T-cell (primary cell): Measurements from ENCODE around the gene OR5B12. TPM values are rescaled to one million over a fixed set of nuclear protein-coding genes. Genes with fewer than 3 reads are reported as not detected.

Source experiments
- ATAC-seq, 4 experiments: fragments of 200-7000 bp in 3 of 4; fragments of 150-1000 bp in 1 of 4; cut with Tn5 transposase; replicated peaks in 1 of 4; 1 replicate in 3 of 4; 2 replicates in 1 of 4; pipeline ENCODE4 v1.10.0; 2021; ENCODE audit warnings: moderate library complexity in 3 of 4, mild to moderate bottlenecking in 2 of 4, moderate number of reproducible peaks in 1 of 4
- CTCF ChIA-PET, 2 donors: fragments of 300-600 bp; sonication (Branson Sonifier 250); formaldehyde crosslinking; loops; one replicate each; lab custom pipeline; 2022; ENCODE audit warnings: antibody characterized with exemption in 2 of 2; lab: Charles Lee
- POLR2A ChIA-PET, 2 donors: fragments of 300-600 bp; sonication (Branson Sonifier 250); formaldehyde crosslinking; loops; one replicate each; lab custom pipeline; 2022; ENCODE audit warnings: antibody characterized with exemption in 2 of 2; lab: Charles Lee
- DNase-seq, 35 experiments: peaks; one replicate each; pipeline versions ENCODE4 v3.0.0 to v3.0.0-alpha.2; 2013 to 2023
- H3K27ac ChIP-seq: one replicate; pipeline ENCODE4 v1.5.1; 2013; ENCODE audit warnings: low read length
- H3K27me3 ChIP-seq, 2 experiments: replicated peaks in 1 of 2; 1 replicate in 1 of 2; 2 replicates in 1 of 2; pipeline versions ENCODE4 v1.6.1 to v1.7.0; 2013; ENCODE audit warnings: low read length in 1 of 2, mixed read lengths in 1 of 2; ENCODE audit not compliant: control insufficient read depth in 2 of 2, insufficient read depth in 2 of 2; ENCODE audit errors: extremely low read depth in 1 of 2
- H3K36me3 ChIP-seq, 2 donors: 1 replicate in 1 of 2; 2 replicates in 1 of 2; pipeline versions ENCODE4 v1.6.1 to v1.7.0; 2013; ENCODE audit warnings: low read length in 1 of 2; ENCODE audit not compliant: control insufficient read depth in 2 of 2, insufficient read depth in 1 of 2; ENCODE audit errors: extremely low read depth in 1 of 2
- H3K4me1 ChIP-seq, 2 experiments: 1 replicate in 1 of 2; 2 replicates in 1 of 2; pipeline versions ENCODE4 v1.6.1 to v1.7.0; 2013; ENCODE audit warnings: low read length in 2 of 2, mixed read lengths in 1 of 2; ENCODE audit not compliant: insufficient read depth in 2 of 2, control insufficient read depth in 1 of 2; ENCODE audit errors: extremely low read depth in 1 of 2
- H3K4me3 ChIP-seq, 2 donors: 1 replicate in 1 of 2; 2 replicates in 1 of 2; pipeline versions ENCODE4 v1.5.1 to v1.7.0; 2013; ENCODE audit warnings: mild to moderate bottlenecking in 2 of 2, low read length in 1 of 2, moderate library complexity in 1 of 2; ENCODE audit not compliant: control insufficient read depth in 1 of 2; ENCODE audit errors: extremely low read depth in 1 of 2
- H3K9me3 ChIP-seq: 2 replicates; pipeline ENCODE4 v1.7.0; 2013
- H3K27ac Mint-ChIP-seq, 2 donors: one replicate each; pipeline ENCODE4 v1.8.0; 2020 to 2021; ENCODE audit warnings: mild to moderate bottlenecking in 2 of 2, mixed read lengths in 2 of 2
- H3K27me3 Mint-ChIP-seq, 2 donors: one replicate each; pipeline ENCODE4 v1.8.0; 2021 to 2022; ENCODE audit warnings: mixed read lengths in 2 of 2
- H3K36me3 Mint-ChIP-seq: one replicate; pipeline ENCODE4 v1.8.0; 2021; ENCODE audit warnings: mixed read lengths
- H3K4me1 Mint-ChIP-seq, 3 donors: one replicate each; pipeline ENCODE4 v1.8.0; 2020 to 2022; ENCODE audit warnings: mixed read lengths in 3 of 3, mild to moderate bottlenecking in 1 of 3
- H3K4me3 Mint-ChIP-seq, 3 donors: one replicate each; pipeline ENCODE4 v1.8.0; 2020 to 2022; ENCODE audit warnings: mild to moderate bottlenecking in 3 of 3, mixed read lengths in 3 of 3, moderate library complexity in 3 of 3
- H3K9me3 Mint-ChIP-seq, 3 donors: one replicate each; pipeline ENCODE4 v1.8.0; 2020 to 2022; ENCODE audit warnings: mixed read lengths in 3 of 3
- WGBS: methylation state at CpG from one replicate; pipeline ENCODE4 v1.1.5; 2013; ENCODE audit warnings: missing lambda C conversion rate; ENCODE audit not compliant: insufficient coverage; 5-methylcytosine and 5-hydroxymethylcytosine counted together
- total RNA-seq, 35 experiments: library from RNA in 6 of 35; stranded (reverse) in 6 of 35; fragments of 120-200 nt in 1 of 35; gene quantifications; one replicate each; pipeline versions ENCODE4 v1.2.1 to v1.2.4 and lab custom pipeline; 2013 to 2026

OR5B12 gene
- total RNA-seq, 5 donors from 2014 or later (not counting 1 experiment from before 2014, with no cell fraction given) = 0.26 to 0.35 (median 0.35) TPM; not detected in 2

DNA sequence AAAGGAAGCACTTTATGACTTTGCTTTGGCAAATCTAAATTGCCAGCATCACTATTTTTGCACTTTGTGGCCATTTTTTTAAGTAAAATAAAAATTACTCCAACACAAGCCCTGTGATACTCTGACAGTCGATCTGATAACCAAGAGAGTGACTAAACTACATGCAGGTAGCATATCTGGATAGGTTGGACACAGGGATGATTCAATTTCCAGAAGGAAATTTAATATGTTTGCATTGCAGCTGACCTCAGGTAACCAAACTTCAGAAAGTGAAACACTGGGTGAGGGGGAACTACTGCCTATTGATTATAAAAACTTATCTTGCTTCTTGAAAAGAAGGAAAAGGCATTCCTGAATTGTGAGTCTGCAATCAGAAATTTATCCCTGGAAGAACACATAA, 49.3 kb downstream of the OR5B12 start:
- peaks cover 0 to 4% of the 10 kb centered on the region in 2 donors for H3K27me3 Mint-ChIP-seq
- no peak overlapping the region for H3K4me3 ChIP-seq
- no peaks in the 10 kb centered on the region for H3K9me3 ChIP-seq
- POLR2A ChIA-PET = no interaction called here
- H3K4me3 Mint-ChIP-seq = no peak overlapping the region
- WGBS = no CpG with 5 or more reads among the region's 1 CpG
- no peak overlapping the region for H3K27ac Mint-ChIP-seq
- H3K4me1 Mint-ChIP-seq = no peaks in the 10 kb centered on the region
- H3K36me3 Mint-ChIP-seq = no peaks in the 10 kb centered on the region
- DNase-seq (no peak), ATAC-seq (no peak)
- no peak overlapping the region for H3K27ac ChIP-seq
- no peaks in the 10 kb centered on the region for H3K4me1 ChIP-seq
- peaks cover 0 to 11% of the 10 kb centered on the region in 2 experiments for H3K27me3 ChIP-seq
- CTCF ChIA-PET = no interaction called here
- peaks cover 5 to 13% (median 8%) of the 10 kb centered on the region in 3 donors for H3K9me3 Mint-ChIP-seq
- no peaks in the 10 kb centered on the region for H3K36me3 ChIP-seq

DNA sequence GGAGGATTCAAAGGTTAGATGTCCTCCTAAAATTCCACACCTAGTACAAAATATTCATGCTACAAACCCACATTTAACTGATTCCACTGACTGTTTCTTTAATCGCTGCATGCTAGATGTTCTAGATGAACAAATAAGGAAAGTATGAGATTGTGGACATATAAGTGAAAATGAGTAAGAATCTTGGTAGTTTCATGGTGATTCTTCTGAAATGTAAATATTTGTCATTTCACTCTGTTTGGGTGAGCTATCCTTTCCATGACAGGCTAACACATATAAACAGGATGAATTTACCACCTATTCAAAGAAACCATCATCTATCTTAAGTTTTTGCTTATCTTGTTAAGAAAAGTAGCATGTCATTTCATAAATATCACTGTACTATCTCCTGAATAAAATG, 50.2 kb downstream of the OR5B12 start:
- Mint-ChIP-seq H3K36me3 (no peaks in the 10 kb centered on the region), H3K4me3 (no peak overlapping the region), H3K27ac (no peak overlapping the region), H3K27me3 (peaks cover 3 to 4% of the 10 kb centered on the region in 2 donors), H3K4me1 (no peaks in the 10 kb centered on the region), H3K9me3 (peaks cover 5 to 13% (median 8%) of the 10 kb centered on the region in 3 donors)
- Histone ChIP-seq H3K9me3 (no peaks in the 10 kb centered on the region), H3K4me1 (no peaks in the 10 kb centered on the region), H3K36me3 (no peaks in the 10 kb centered on the region), H3K4me3 (no peak overlapping the region), H3K27me3 (peaks cover 0 to 11% of the 10 kb centered on the region in 2 experiments), H3K27ac (no peak overlapping the region)
- no CpG with 5 or more reads among the region's 1 CpG for WGBS
- POLR2A ChIA-PET = no interaction called here
- DNase-seq (no peak), ATAC-seq (no peak)
- CTCF ChIA-PET = no interaction called here

DNA sequence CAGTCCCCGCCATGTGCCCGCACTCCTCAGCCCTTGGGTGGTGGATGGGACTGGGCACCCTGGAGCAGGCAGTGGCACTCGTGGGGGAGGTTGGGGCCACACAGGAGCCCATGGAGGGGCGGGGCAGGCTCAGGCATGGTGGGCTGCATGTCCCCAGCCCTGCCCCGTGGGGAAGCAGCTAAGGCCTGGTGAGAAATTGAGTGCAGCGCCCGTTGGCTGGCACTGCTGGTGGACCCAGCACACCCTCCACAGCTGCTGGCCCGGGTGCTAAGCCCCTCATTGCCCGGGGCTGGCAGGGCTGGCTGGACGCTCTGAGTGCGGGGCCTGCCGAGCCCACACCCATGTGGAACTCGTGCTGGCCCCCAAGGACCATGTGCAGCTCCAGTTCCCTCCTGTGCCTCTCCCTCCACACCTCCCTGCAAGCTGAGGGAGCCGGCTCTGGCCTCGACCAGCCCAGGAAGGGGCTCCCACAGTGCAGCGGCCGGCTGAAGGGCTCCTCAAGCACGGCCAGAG, 51.4 kb downstream of the OR5B12 start:
- ChIA-PET POLR2A (no interaction called here), CTCF (no interaction called here)
- H3K27ac Mint-ChIP-seq = no peak overlapping the region
- ATAC-seq = no peak
- H3K9me3 Mint-ChIP-seq = peaks cover 5 to 12% (median 8%) of the 10 kb centered on the region in 3 donors
- Histone ChIP-seq H3K9me3 (no peaks in the 10 kb centered on the region), H3K4me3 (no peak overlapping the region), H3K36me3 (no peaks in the 10 kb centered on the region), H3K27ac (no peak overlapping the region), H3K27me3 (peaks cover 0 to 11% of the 10 kb centered on the region in 2 experiments), H3K4me1 (no peaks in the 10 kb centered on the region)
- peaks cover 3 to 4% of the 10 kb centered on the region in 2 donors for H3K27me3 Mint-ChIP-seq
- 86% methylated on average over 18 of the region's 18 CpGs for WGBS
- no peaks in the 10 kb centered on the region for H3K36me3 Mint-ChIP-seq
- DNase-seq = no peak
- H3K4me1 Mint-ChIP-seq = no peaks in the 10 kb centered on the region
- H3K4me3 Mint-ChIP-seq = no peak overlapping the region

Other genes starting within 250 kb of the OR5B12 start
- not detected for gene OR1S2, start 238.1 kb downstream of the OR5B12 start, total RNA-seq
- gene OR1S1, start 229.5 kb downstream of the OR5B12 start, total RNA-seq = not detected
- not detected for gene OR10Q1, start 213.3 kb downstream of the OR5B12 start, total RNA-seq
- not detected for gene OR10W1, start 174.0 kb downstream of the OR5B12 start, total RNA-seq
- gene OR5B17, start 83.2 kb downstream of the OR5B12 start, total RNA-seq = not detected
- not detected for gene OR5B3, start 35.4 kb downstream of the OR5B12 start, total RNA-seq
- gene OR5B2, start 14.1 kb downstream of the OR5B12 start, total RNA-seq = not detected
- gene OR5B21, start 65.9 kb upstream of the OR5B12 start, total RNA-seq = under 1 TPM in 4 of 5 donors, not detected in 1; 0.46 to 0.95 (median 0.72) TPM
- 100 to 1,000 TPM in 3 of 5 donors, 10 to 100 TPM in 2; 86.8 to 158 (median 142) TPM for gene LPXN, start 133.6 kb upstream of the OR5B12 start, total RNA-seq
- gene ZFP91, start 136.8 kb upstream of the OR5B12 start, total RNA-seq = 10 to 100 TPM; 32.2 to 41.7 (median 34.0) TPM
- gene CNTF, start 180.4 kb upstream of the OR5B12 start, total RNA-seq = 1 to 10 TPM; 2.4 to 4.3 (median 2.9) TPM